ENCODE measurements around the gene BANF2.

DNA sequence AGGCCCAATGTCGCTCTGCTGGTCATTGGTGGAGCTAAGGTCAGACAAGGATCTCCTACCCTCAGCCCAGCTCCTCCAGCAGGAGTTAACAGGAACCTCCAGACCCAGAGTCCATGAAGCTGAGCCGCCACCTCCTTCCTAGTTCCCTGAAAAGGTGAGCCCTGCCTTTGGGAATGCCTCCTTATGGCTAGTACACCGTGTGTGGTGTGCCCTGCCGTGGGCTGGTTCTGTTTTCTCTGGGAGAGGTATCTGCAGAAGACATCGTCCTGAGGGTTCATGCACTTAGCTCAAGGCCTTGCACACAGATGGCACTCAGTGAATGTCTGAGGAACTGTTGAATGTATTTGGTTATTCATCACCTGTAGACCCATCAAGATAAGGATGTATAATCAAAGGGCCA lies 15.3 kb downstream of the BANF2 start:
- no peak for TF ChIP-seq GABPA (IDR thresholded peaks at IDR 0.05 in 1 of 2, conservative IDR thresholded peaks at IDR 0.05 in 1 of 2)
- no peak for TF ChIP-seq RAD21 (IDR thresholded peaks at IDR 0.05)

Data from liver (tissue), 2 donors.